NCI-H146 (cell line): ENCODE results near the gene TBC1D22A.

Experiments used
- DNase-seq: peaks from one replicate; lab custom pipeline; 2025; lab: John Stamatoyannopoulos, UW

Gene TBC1D22A

DNA sequence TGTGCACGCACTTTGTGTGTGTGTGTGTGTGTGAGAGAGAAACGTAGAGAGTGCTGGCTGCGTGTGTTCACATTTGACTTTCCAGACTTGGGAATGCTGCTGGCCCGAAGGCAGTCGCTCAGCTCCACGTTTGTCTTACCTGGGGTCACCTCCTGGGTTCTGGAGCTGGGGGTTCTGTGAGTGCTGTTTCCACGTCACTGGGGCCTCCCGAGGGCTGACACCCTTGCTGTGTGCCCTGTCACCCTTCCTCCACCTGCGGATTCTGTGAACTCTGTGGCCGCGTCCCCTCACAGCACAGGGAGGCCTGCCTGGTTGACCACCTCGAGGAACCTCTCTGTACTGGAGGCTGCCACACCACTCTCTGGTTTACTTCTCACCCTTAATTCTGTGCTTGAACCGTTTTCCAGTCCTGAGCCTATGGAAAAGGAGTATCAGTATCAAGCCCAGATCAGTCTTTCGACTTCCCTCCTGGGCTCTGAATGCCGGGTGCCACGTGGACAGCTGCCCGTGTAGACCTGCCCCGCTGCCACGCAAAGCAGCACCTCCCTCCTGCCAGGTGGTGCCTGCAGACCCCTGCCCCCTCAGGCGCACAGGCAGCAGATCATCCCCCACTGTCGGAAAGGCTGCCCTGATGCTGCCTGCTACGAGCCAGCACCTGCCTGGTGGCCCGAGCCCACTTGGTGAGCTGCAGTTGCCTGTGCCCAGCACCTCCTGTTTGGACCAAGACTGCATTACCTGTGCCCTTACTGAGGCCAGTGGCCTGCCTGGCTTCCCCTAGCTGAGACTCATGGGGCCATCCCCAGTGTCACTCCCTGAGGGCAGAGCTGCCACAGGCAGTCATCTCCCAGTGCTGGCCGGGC, 233.3 kb downstream of the TBC1D22A start:
- DNase-seq: no peak

DNA sequence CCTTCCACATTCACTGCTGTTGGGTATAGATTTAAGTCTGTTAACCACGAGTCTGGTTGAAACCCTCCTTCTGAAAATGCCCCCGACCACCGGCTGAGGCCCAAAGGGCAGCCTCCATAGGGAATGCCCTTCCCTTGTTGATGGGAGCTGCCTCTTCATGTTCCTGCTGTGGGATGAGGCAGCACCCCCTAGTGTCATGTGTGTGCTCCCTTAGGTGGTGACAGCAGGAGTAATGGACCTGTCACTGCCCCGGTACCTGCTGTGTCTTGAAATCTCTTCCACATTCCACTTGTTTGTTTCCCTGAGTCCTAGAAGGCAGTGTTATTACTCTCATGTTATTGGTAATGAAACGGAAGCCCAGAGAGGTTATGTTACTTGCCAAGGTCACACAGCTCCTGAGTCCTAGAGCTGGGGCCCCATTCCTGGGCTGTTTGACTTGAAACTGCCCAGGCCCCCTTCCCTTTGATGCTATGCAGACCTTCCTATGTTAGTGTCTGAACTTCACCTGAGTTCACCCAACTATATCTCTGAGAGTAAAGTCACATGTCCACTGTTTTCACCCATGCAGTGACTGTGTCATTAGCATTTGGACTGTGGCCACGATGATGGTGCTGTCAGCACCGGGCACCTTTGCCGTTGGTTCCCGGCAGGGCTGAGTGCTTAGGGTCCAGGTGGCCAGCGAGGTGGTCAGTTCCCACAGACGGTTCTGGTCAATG, 234.3 kb downstream of the TBC1D22A start:
- no peak for DNase-seq

DNA sequence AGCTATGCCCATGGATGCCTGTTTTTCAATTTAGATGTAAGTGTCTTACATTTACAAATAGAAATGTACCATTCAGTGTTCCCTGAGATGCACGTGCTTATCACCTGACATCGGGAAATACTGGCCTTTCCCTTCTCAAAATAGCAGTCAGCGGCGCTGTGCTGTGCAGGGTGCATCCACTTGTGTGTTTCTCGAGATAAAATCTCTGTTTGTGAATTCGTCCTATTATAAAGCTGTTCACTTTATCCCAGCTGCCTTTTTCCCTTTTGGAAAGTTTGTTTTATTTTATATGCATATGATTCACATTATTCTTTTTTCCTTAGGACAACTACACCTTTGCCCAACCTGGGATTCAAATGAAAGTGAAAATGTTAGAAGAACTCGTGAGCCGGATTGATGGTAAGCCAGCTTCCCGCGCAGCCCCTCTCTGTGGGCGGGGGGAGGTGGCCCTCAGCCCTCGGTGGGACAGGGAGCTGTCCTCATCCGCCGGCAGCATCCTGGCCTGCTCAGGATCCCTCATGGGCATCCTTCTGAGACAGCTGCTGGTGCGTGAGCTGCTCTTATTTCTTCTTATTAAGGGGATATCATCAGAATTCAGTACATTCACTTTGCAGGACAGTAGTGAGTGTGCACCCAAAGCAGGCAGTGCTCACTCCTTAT, 235.0 kb downstream of the TBC1D22A start:
- DNase-seq: no peak

DNA sequence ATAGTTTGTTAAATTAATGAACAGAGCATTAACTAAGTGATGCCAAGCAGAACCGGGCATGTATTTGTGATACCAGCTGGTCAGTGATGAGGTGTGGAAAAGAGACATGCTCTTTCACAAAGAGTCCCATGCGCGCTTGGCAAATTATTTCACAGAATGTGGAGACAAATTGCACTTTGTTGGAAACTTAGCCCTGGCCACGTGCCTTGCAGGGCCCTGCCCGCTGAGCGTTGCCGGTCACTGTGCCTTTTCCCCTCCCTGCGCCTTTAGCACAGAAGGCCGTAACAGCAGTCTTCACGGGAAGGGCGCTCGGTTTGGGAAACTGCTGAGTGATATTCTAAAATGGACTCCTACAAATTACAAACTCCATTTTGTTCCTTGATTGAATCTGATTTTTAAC, 235.9 kb downstream of the TBC1D22A start:
- no peak for DNase-seq

DNA sequence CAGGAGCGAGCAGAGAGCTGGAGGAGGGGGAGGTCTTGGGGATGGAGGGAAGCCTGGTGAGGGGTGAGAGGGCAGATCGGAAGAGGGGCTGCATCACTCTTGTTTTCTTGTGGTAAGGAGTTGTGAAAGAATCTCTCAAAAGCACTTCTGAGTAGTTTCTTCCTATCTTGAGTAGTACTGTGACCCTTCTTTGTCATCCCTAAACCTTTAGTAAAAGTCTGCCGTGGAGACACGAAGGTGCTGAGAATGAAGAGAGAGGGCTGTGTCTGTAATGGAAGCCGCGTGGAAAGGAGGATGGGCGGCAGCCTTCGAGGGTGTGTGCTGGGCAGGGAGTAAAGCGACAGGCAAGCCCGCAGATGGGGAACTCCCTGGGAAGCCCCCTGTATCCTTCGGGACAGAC, 237.8 kb downstream of the TBC1D22A start:
- no peak for DNase-seq

DNA sequence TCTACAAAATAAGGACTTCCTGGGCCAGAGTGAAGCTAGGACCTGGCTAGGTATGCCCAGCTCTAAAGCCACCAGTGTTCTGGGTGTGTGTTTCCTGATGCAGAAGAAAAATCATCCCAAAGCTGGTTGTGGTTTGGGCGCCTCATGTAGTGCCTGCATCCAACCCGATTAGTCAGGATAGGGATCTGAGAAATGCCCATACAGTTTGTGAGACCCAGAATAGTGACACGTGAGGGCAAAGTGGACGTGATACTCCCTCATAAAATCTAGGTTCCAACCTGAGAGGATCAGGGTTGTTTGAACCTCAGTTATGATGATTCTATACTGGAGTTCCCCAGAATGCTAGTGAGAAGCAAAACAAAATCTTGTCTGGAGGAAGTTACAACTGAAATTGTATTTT, 238.4 kb downstream of the TBC1D22A start:
- DNase-seq: no peak

DNA sequence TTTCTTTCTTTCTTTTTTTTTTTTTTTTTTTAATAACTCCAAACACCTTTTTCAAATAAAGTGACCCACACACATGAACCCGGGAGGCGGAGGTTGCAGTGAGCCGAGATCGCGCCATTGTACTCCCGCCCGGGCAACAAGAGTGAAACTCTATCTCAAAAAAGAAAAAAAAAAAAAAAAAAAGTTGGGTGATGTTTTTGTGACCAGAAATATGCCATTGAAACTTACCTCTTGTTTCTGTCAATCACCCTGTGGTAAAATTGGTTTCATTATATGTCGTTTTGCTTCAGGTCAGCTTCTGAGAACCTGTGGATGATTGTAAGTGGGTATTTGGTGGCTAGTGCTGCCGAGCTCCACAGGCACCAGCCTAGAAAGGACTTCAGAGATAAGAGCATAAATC, 238.8 kb downstream of the TBC1D22A start:
- no peak for DNase-seq

DNA sequence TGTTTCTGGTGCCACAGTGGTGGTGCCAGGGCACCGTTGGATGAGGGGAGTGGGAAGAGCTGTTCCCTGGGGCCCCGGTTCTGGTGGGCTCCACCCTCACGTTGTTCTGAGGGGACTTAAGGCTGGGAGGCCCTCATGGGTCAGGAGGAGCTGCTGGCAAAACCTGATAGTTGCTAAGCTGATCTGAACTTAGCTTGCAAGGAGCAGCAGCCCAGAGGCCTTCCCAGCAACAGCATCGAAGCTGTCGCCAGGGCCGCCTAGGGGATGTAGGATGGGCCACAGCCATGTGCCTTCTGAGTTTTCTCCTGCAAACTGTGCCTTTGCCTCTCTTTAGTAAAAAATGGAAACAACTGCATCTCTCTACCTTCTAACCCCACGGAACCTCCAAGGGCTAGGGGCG, 240.2 kb downstream of the TBC1D22A start:
- DNase-seq: no peak

DNA sequence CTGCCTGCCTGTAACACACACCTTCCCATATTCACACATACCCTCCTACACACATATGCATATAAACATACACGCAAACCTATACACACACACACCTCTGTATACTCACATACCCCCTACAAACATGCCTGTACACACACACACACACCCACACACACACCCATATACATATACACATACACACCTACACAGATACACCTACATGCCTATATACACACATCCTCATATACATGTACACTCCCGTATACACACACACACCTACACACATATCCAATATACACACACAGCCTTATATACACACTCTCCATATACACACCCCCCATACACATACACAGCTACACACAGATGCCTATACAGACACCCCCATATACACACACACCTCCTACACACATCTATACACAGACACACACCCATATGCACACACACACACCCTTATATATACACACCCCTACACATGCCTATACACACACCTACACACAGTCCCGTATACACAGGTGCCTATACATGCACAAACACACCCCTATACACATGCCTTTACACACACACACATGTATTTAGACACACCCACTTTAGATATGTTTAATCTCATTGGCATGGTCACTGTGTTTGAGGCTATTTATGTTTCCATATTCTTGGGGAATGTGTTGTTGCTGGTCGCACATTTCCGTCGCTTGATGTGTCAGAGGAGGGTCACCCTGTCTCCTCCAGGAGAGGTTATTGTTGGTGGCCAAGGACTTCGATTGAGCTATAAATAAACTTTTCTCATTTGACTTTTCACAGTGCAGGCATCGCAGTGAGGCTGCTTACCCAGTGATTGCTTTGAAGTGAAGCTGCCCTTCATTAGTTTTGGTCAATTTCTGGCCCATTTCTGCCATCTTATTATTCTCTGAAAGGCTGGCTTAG, 243.3 kb downstream of the TBC1D22A start:
- DNase-seq: no peak

DNA sequence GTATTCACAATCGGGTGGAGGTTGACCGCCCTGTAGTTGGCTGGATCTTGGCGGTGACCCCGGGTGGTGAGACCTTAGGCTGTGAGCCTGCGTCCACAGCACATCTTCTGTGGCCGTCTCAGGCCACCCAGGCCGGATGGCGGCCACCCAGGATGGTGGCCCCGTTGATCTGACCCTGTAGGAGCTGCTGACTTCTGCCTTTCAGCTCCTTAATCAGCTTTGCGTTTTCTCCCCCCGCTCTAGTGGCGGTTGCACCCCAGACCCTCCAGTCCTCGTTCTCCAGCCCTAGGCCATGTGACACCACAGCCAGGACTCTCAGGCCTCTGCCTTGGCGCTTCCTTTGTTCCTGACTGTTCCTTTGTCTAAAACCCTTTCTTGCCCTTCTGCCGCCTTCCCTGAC, 244.0 kb downstream of the TBC1D22A start:
- no peak for DNase-seq

DNA sequence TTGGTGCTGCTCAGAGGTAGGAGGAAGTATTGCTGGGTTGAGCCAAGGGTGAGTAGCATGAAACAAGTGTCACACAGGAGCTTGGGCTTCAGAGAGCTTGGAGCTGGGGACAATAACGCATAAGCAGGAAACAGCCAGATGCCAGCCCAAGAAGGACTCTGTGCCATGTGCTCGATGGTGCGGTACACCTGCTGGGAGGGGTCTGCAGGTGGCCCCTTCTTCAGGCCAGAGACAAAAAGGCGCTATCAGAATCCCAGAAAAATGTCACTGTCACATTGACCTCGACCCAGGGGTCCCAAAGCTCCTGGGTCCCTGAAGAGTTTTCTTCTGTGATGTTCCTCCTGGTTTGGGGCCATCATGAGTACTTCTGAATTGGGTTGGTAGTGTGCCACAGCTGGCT, 244.4 kb downstream of the TBC1D22A start:
- no peak for DNase-seq

DNA sequence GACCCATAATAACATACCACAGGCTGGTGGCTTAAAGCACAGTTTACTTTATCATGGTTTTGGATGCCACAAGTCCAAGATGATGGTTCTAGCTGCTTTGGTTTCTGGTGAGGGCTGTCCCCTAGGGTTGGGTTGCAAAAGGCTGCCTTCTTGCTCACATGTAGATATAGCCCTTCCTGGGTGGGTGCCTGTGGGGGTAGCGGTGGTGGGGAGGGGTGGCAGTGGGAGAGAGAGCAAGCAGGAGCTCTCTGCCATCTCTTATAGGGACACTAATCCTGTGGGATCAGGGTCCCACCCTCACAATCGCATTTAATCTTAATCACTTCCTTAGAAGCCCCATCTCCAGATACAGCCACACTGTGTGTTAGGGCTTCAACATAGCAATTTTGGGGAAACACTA, 245.0 kb downstream of the TBC1D22A start:
- no peak for DNase-seq

DNA sequence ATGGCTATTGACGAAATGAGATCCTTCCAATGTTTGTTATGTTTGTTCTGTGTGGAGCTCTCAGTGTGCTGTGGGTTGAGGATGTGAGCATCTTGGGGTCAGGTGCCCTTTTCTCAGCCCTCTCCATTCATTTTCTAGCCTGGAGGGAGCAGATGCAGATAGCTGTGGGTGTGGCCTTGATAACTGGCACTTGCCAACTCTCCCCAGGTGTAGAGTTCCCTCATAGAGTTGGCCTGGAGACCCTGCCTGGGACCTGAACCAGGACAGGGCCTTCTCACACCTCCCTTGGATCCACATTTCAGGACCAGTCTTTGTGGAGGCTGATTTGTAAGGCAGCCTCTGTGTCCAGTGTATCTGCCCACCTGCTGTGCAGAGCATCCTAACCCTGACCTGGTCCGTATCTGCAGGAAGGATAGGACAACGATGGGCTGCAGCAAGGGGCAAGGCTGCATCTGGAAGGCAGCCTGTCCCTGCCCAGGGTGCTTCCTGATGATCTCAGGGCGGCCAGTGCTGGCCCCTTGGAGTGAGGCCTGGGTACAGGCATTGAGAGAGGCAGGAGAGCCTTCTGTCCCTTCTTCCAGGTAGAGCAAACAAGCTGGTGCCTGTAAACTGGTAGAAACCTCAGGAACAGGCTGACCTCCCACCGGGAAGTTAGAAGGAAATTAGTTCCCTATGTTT, 245.9 kb downstream of the TBC1D22A start:
- DNase-seq: no peak

DNA sequence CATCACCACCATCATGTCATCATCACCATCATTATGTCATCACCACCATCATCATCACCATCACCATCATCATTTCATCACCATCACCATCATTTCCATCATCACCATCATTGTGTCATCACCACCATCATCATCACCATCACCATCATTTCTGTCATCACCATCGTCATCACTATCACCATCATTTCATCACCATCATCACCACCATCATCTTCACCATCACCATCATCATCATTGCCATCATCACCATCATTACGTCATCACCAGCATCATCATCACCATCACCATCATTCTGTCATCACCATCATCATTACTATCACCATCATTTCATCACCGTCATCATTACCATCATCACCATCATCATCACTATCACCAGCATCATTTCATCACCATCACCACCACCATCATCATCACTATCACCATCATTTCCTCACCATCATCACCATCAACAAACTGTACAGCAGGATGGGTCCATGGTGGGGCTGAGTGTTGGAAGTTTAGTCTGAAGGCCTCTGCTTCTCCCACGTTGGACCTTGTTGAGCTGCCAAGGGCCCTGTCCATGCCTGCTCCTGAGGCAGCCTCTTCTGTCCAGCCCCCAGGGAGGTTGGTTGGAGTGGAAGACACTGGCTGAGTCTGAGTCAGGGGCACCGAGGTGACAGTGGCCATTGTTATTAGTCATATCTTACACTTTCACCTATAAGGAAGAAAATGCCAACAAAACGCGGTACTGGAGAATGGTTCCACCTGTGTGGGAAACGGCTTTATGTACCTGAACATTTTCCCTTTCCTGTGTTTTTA, 247.1 kb downstream of the TBC1D22A start:
- no peak for DNase-seq

DNA sequence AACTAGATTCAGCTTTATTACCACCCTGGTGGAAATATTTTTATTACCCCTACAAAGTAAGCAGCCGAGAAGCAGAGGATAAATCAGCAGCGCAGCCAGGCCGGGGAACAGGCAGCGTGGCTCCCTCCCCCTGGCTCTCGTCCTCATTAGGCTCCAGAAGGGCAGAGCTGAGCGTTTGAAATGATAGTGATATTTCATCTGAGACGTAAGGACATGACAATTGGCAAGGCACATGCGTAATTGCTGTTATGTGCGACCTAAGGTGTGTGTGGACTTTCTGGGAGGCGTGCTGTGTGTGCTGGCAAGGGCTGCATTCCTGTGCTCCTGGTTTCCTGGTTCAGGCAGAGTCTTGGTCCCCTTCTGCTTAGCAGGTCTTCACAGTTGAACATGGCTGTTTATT, 247.8 kb downstream of the TBC1D22A start:
- no peak for DNase-seq

DNA sequence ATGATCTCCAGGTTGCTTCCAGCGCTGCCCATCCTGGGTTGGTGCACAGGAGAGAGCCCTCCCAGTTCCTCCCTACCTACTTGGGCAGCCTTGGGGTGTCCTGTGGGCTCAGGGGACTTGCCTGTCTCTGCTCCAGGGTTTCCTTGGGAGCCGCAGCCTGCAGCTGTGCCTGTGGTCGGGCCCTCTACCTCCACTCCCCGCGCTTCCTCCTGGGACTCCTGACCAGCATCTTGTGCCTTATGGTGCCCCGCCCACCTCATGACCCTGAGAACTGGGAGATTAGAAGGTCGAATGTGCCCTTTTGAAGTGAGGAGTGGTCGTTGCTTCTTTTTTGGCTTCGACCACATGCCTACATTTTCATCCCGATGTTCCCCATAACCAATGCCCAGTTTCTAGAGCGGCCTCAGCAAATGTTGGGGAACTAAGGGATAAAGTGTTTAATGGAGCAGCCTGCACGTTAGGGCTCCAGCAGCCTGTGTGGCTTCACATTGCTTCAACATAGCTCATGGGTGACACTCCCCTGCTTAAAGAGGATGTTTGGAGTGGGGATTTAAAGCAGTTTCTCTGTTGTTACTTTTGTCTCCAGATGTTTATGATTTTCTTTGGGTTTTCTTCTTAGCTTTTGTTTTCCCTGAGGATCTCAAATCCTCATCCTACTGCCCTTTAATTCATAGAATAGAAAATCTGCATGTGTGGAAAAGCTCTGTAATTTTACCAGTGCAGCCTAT, 248.8 kb downstream of the TBC1D22A start:
- DNase-seq: no peak

DNA sequence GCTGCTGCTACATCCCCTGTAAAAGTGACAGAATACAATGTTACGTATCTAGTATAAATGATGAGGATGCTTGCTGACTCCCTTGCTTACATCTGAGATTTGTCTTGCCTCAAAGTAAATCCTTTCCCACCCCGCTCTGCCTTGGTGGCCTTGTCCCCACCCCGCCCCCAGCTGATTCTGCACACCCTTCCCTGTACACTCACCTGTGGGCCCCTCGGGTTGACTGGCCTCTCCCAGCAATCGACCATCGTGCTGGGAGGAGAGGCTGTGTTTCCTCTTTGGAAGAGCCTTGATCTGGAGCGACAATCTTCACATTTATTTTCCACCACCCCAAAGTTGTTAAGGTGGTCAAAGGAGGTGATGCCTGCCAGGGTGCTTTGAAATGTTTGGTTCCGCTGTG, 249.4 kb downstream of the TBC1D22A start:
- no peak for DNase-seq

DNA sequence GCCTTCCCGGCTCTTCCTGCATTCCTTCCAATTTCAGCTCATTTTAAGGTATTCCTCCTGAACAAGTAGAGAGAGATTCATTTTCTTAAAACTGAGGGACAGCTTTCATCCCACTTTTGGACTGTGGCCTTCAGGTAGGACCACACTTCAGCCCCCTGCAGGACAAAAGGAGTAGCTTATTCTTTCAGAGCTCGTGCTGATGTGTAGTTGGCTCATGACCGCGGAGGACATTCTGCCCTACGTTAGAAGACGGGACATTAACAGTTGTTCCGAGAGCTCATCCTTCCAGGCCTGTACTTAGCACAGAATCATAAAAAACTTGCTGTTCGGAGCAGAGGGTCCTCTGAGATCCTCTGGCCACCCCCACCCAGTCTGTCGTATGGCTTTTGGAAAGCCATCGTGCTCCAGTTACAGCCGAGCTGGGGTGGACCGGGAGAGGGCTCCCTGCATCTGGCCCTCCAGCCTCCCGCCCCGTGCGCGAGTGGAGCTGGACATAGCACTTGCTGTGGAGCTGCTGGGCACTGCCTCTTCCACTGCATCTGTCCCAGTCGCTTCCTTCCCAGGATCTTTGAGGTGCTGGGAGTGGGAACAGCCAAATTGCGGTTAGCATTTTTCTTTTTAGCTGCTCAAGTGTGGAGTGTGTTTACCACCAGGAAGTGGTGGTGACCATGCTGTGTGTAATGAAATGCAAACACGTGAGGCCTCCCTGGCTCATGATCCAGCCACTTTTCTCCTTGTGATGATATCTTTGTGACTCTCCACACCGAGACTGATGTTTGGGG, 250.3 kb downstream of the TBC1D22A start:
- no peak for DNase-seq
